B cell (primary cell): Measurements from ENCODE around the gene RRP1.

Experiments used
- EZH2 ChIP-seq: IDR thresholded peaks from 2 replicates; pipeline ENCODE4 v1.6.1; 2012; ENCODE audit warnings: borderline replicate concordance, low read depth, mild to moderate bottlenecking, moderate library complexity, low read length; ENCODE audit not compliant: insufficient read depth, poor library complexity, severe bottlenecking
- TF ChIP-seq, protein P1 (sequence below): fragments of 200-600 bp; IDR thresholded peaks from one replicate; pipeline ENCODE4 v1.8.0; 2022; ENCODE audit warnings: antibody characterized with exemption, mild to moderate bottlenecking

DNA sequence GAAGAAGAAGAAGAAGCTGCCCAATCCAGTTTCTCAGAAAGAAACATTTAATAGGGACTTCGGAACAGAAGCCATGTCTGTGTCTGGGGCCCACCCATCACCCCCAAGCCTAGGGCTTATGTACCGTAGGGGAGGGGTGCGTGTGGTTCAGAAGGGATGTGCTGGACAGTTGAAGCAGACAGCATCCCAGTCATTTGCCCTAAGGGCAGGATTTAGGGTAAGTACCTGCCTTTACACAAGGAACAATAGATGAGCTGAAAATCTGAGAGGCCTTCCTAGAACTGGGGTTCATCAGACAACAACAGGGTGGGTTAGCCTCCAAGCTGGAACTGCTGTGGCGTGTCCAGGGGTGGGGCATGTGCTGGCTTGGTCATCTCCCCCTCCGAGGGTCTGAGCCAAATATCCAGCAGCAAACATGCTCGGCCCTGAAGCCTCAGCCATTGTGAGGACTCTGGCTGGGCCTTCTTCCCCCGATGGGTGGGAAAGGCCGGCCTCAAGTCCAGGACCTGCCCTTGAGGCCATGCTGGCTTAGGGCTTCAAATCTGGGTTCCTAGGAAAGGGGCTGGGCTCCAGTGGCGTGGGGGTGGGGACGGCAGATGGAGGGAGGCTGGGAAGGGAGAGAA, 25.4 kb upstream of the RRP1 start:
- TF ChIP-seq, protein P1, sequence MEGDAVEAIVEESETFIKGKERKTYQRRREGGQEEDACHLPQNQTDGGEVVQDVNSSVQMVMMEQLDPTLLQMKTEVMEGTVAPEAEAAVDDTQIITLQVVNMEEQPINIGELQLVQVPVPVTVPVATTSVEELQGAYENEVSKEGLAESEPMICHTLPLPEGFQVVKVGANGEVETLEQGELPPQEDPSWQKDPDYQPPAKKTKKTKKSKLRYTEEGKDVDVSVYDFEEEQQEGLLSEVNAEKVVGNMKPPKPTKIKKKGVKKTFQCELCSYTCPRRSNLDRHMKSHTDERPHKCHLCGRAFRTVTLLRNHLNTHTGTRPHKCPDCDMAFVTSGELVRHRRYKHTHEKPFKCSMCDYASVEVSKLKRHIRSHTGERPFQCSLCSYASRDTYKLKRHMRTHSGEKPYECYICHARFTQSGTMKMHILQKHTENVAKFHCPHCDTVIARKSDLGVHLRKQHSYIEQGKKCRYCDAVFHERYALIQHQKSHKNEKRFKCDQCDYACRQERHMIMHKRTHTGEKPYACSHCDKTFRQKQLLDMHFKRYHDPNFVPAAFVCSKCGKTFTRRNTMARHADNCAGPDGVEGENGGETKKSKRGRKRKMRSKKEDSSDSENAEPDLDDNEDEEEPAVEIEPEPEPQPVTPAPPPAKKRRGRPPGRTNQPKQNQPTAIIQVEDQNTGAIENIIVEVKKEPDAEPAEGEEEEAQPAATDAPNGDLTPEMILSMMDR: no peak
- TF ChIP-seq EZH2: no peak
